Measurements from ENCODE around the gene C2CD3.

C2CD3 gene

DNA sequence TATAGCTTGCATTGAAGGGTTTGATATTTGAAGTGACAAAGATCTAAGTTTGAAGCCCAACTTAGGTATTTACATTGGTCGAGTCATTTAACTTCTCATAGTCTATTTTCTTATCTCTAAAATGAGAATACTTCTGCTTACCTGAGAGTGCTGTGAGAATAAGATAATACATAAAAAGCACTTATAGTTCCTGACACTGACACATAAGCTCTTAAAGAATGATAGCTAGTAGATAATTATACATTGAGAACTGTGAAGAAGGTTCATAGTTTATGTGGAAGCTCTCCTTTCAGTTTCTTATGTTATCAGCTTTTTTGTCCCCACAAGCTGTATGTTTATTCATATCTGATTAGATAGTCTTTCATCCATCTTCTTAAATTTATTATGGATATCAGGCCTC, 5.1 kb upstream of the C2CD3 start:
- TF ChIP-seq, protein P1, sequence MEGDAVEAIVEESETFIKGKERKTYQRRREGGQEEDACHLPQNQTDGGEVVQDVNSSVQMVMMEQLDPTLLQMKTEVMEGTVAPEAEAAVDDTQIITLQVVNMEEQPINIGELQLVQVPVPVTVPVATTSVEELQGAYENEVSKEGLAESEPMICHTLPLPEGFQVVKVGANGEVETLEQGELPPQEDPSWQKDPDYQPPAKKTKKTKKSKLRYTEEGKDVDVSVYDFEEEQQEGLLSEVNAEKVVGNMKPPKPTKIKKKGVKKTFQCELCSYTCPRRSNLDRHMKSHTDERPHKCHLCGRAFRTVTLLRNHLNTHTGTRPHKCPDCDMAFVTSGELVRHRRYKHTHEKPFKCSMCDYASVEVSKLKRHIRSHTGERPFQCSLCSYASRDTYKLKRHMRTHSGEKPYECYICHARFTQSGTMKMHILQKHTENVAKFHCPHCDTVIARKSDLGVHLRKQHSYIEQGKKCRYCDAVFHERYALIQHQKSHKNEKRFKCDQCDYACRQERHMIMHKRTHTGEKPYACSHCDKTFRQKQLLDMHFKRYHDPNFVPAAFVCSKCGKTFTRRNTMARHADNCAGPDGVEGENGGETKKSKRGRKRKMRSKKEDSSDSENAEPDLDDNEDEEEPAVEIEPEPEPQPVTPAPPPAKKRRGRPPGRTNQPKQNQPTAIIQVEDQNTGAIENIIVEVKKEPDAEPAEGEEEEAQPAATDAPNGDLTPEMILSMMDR (IDR thresholded peaks at IDR 0.05), result no peak

- TF ChIP-seq, protein P1 (IDR thresholded peaks at IDR 0.05), result no peak
Observed at GRCh38 chr11:74171997-74172396, 1.2 kb upstream of the C2CD3 start.

GRCh38 chr11:74171630-74171968, 797 bp upstream of the C2CD3 start:
- TF ChIP-seq, protein P1 (IDR thresholded peaks at IDR 0.05), result no peak

GRCh38 chr11:74169738-74170458, 904 bp downstream of the C2CD3 start:
- TF ChIP-seq, protein P1 (IDR thresholded peaks at IDR 0.05), result no peak

DNA sequence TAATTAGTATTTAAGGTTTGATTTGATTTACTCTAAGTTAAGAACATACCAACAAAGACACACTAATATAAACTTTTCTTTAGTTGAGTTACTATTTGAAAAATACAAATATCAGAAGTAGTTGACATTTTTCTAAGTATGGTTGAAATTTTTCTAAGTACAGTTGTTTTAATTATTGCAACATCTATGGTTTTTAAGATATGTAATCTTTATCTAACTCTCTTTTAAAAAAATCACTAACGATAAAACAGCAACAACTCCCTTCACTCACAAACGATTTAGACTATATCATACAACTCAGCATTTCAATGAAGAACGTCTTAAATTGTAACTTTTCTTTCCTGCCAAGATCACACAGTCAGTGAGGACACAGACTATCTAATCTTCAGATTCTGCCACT, 2.0 kb downstream of the C2CD3 start:
- TF ChIP-seq, protein P1 (IDR thresholded peaks at IDR 0.05), result no peak

DNA sequence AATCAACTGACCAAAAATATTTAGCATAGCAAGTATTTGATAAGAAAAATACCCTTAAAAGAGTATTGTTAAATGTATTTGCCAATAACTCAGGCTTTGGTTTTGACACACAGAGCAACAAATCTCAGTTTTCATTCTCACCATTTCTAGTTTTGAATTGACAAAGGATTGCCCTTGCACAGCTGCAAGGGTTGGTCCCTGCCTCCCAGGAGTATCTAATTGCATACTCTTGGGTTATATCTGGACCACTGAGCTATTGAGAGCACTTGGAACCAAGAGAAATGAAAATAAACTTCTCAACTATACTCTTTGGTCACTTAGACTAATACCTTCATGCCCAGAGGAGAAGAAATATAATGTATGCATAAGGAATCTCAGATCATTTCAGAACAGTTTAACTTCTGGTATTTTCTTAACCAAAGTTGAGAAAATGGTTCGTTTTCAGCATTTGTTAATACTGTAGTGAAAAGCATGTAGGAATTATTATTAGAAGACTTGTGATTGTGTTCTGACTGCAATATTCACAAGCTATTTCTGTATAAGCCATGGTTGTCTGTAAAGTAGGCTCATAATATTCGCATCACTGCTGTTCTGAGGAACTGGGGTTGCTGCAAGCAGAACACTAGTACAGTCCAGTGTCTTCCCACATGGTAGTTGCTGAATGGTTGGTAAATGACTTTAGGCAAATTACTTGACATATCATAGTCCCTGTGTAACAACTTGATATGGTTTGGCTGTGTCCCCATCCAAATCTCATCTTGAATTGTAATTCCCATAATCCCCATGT, 7.9 kb downstream of the C2CD3 start:
- TF ChIP-seq, protein P1 (IDR thresholded peaks at IDR 0.05), result no peak

- TF ChIP-seq, protein P1 (IDR thresholded peaks at IDR 0.05), result no peak
Observed at GRCh38 chr11:74159642-74160041, 11.2 kb downstream of the C2CD3 start.

Measured in LNCAP (cell line).